Hepatocyte (in vitro differentiated cells): ENCODE measurements around the gene THAP9. TPM values are rescaled to one million over a fixed set of nuclear protein-coding genes. Genes with fewer than 3 reads are reported as not detected.
"Not testable (repeated sequence)": the region's sequence is repeated elsewhere in the genome, so short reads cannot be mapped to it uniquely, and the experiment has no call there.

ENCODE experiments used
- DNase-seq: peaks from one replicate; pipeline ENCODE4 v3.0.0-alpha.2; 2016; ENCODE audit warnings: low spot score
- H2AFZ ChIP-seq: fragments of 200-600 bp; sonication (generic); 2 replicates; pipeline ENCODE4 v1.6.0; 2016; ENCODE audit warnings: antibody characterized with exemption, mild to moderate bottlenecking
- H3K27ac ChIP-seq: fragments of 200-600 bp; sonication (generic); 2 replicates; pipeline ENCODE4 v1.5.1; 2016; ENCODE audit warnings: mild to moderate bottlenecking
- H3K27me3 ChIP-seq: fragments of 200-600 bp; sonication (generic); 2 replicates; pipeline ENCODE4 v1.6.1; 2016
- H3K36me3 ChIP-seq: fragments of 200-600 bp; sonication (generic); replicated peaks from 2 replicates; pipeline ENCODE4 v1.5.1; 2016; ENCODE audit warnings: low read depth; ENCODE audit not compliant: insufficient read depth
- H3K4me1 ChIP-seq: fragments of 200-600 bp; sonication (generic); 2 replicates; pipeline ENCODE4 v1.5.1; 2016; ENCODE audit warnings: mild to moderate bottlenecking, moderate library complexity; ENCODE audit not compliant: insufficient read depth
- H3K4me2 ChIP-seq: fragments of 200-600 bp; sonication (generic); 2 replicates; pipeline ENCODE4 v1.6.0; 2016
- H3K4me3 ChIP-seq: fragments of 200-600 bp; sonication (generic); 2 replicates; pipeline ENCODE4 v1.5.1; 2016; ENCODE audit warnings: mild to moderate bottlenecking
- H3K79me2 ChIP-seq: fragments of 200-600 bp; sonication (generic); 2 replicates; pipeline ENCODE4 v1.6.0; 2017; ENCODE audit warnings: mild to moderate bottlenecking
- H3K9me2 ChIP-seq: fragments of 200-600 bp; sonication (generic); replicated peaks from 2 replicates; pipeline ENCODE4 v1.6.0; 2017; ENCODE audit warnings: mild to moderate bottlenecking; ENCODE audit not compliant: insufficient read depth
- H3K9me3 ChIP-seq: fragments of 200-600 bp; sonication (generic); 2 replicates; pipeline ENCODE4 v1.5.1; 2016; ENCODE audit warnings: low read depth, mild to moderate bottlenecking
- H4K20me1 ChIP-seq: fragments of 200-600 bp; sonication (generic); 2 replicates; pipeline ENCODE4 v1.6.0; 2016; ENCODE audit warnings: mild to moderate bottlenecking; ENCODE audit not compliant: insufficient read depth, poor library complexity, severe bottlenecking
- CTCF ChIP-seq: fragments of 200-600 bp; sonication (generic); IDR thresholded peaks from 2 replicates; pipeline ENCODE4 v1.5.1; 2016; ENCODE audit warnings: antibody characterized with exemption, mild to moderate bottlenecking; ENCODE audit not compliant: poor library complexity
- EZH2 ChIP-seq: fragments of 200-600 bp; sonication (generic); IDR thresholded peaks from 2 replicates; pipeline ENCODE4 v1.6.1; 2016; ENCODE audit warnings: antibody characterized with exemption, mild to moderate bottlenecking, borderline replicate concordance
- EZH2phosphoT487 ChIP-seq: fragments of 200-600 bp; sonication (generic); IDR thresholded peaks from one replicate; pipeline ENCODE4 v1.6.1; 2018; ENCODE audit warnings: antibody characterized with exemption, mild to moderate bottlenecking, low read depth, moderate library complexity; ENCODE audit not compliant: unreplicated experiment, severe bottlenecking
- WGBS: methylation state at CpG from one replicate; pipeline ENCODE4 v1.1.6; 2016; ENCODE audit warnings: low lambda C conversion rate; ENCODE audit errors: missing lambda C conversion rate; 5-methylcytosine and 5-hydroxymethylcytosine counted together
- polyA plus RNA-seq: library from polyadenylated mRNA; unstranded; fragments of >200 nt; fragmentation: Nextera tagmentation; extraction: Ambion mirVana; gene quantifications from 2 replicates; pipeline ENCODE4 v1.2.1, GENCODE V29; 2016
- total RNA-seq: library from RNA; depleted of rRNA; stranded (reverse); fragments of >200 nt; gene quantifications from 2 replicates; pipeline ENCODE4 v1.2.3, GENCODE V29; 2014

The THAP9 gene
- total and polyA plus RNA-seq, 2 experiments from 2014 or later = 2.1 to 12.5 TPM

- no peaks in the 10 kb centered on the region for H3K9me2 ChIP-seq
- H3K79me2 ChIP-seq = peaks cover 83% of the 10 kb centered on the region
- H3K4me3 ChIP-seq = no peak overlapping the region
- H3K27me3 ChIP-seq = no peaks in the 10 kb centered on the region
- no peaks in the 10 kb centered on the region for H3K9me3 ChIP-seq
- WGBS = 69% methylated on average over 1 of the region's 1 CpG
- peaks cover 14% of the 10 kb centered on the region for H3K36me3 ChIP-seq
- H2AFZ ChIP-seq = no peak overlapping the region
- TF ChIP-seq EZH2phosphoT487 (no peak), CTCF (no peak), EZH2 (no peak)
- H3K4me2 ChIP-seq = no peak overlapping the region
- DNase-seq = peak; percentile 32
- H3K27ac ChIP-seq = peak overlapping the region; percentile 64
- peaks cover 14% of the 10 kb centered on the region for H4K20me1 ChIP-seq
- H3K4me1 ChIP-seq = no peaks in the 10 kb centered on the region
Measured at GRCh38 chr4:82865592-82865991, 34.9 kb upstream of the THAP9 start.

- not testable (repeated sequence) for H2AFZ ChIP-seq, H3K4me2 ChIP-seq, H3K9me2 ChIP-seq, DNase-seq, H3K4me1 ChIP-seq, H3K4me3 ChIP-seq, H3K27me3 ChIP-seq, H3K9me3 ChIP-seq
- peaks cover 83% of the 10 kb centered on the region for H3K79me2 ChIP-seq
- H3K27ac ChIP-seq = peak overlapping the region; percentile 64
- WGBS = 94% methylated on average over 3 of the region's 6 CpGs
- peaks cover 14% of the 10 kb centered on the region for H3K36me3 ChIP-seq
- peaks cover 13% of the 10 kb centered on the region for H4K20me1 ChIP-seq
Measured at GRCh38 chr4:82866033-82866432, 34.5 kb upstream of the THAP9 start.

GRCh38 chr4:82866706-82867385 is 33.7 kb upstream of the THAP9 start:
- no peak for DNase-seq
- H3K9me3 ChIP-seq = no peaks in the 10 kb centered on the region
- H3K27ac ChIP-seq = peak overlapping the region; percentile 64
- no peaks in the 10 kb centered on the region for H3K4me1 ChIP-seq
- WGBS = 88% methylated on average over 8 of the region's 8 CpGs
- no peaks in the 10 kb centered on the region for H3K9me2 ChIP-seq
- no peak overlapping the region for H3K4me3 ChIP-seq
- H3K79me2 ChIP-seq = peaks cover 85% of the 10 kb centered on the region
- TF ChIP-seq EZH2 (no peak), CTCF (no peak), EZH2phosphoT487 (no peak)
- H3K4me2 ChIP-seq = no peak overlapping the region
- peaks cover 14% of the 10 kb centered on the region for H3K36me3 ChIP-seq
- H3K27me3 ChIP-seq = no peaks in the 10 kb centered on the region
- H2AFZ ChIP-seq = no peak overlapping the region
- peaks cover 17% of the 10 kb centered on the region for H4K20me1 ChIP-seq

GRCh38 chr4:82868572-82868971 is 32.0 kb upstream of the THAP9 start:
- Histone ChIP-seq H3K27ac (no peak overlapping the region), H4K20me1 (peaks cover 21% of the 10 kb centered on the region)

More at GRCh38 chr4:82868572-82868971, 32.0 kb upstream of the THAP9 start:
- Histone ChIP-seq H3K9me3 (no peaks in the 10 kb centered on the region), H3K9me2 (no peaks in the 10 kb centered on the region), H3K36me3 (peaks cover 10% of the 10 kb centered on the region), H3K79me2 (peaks cover 87% of the 10 kb centered on the region), H2AFZ (no peak overlapping the region), H3K4me3 (no peak overlapping the region), H3K27me3 (no peaks in the 10 kb centered on the region), H3K4me1 (no peaks in the 10 kb centered on the region), H3K4me2 (no peak overlapping the region)
- TF ChIP-seq EZH2phosphoT487 (no peak), CTCF (no peak), EZH2 (no peak)
- no peak for DNase-seq
- 98% methylated on average over 5 of the region's 5 CpGs for WGBS
